HL-60 (cell line): ENCODE results near the gene NAT14.

ENCODE experiments used
- DNase-seq, 2 experiments: peaks; one replicate each; pipeline ENCODE4 v3.0.0-alpha.2; 2010 to 2020; ENCODE audit warnings: low read depth in 1 of 2, low spot score in 1 of 2
- H3K27ac ChIP-seq: fragments of 250-450 bp; sonication (Bioruptor Pico); replicated peaks from 2 replicates; pipeline ENCODE4 v1.5.1; 2020; ENCODE audit warnings: mild to moderate bottlenecking, moderate library complexity
- H3K27me3 ChIP-seq: fragments of 250-450 bp; sonication (Bioruptor Pico); 2 replicates; pipeline ENCODE4 v1.5.1; 2021; ENCODE audit warnings: mild to moderate bottlenecking, moderate library complexity; ENCODE audit not compliant: insufficient read depth, poor library complexity, severe bottlenecking
- H3K4me3 ChIP-seq: replicated peaks from 2 replicates; pipeline ENCODE4 v1.5.1; 2011; ENCODE audit warnings: mild to moderate bottlenecking, control low read depth, low read length; ENCODE audit not compliant: insufficient read depth
- CTCF ChIP-seq: IDR thresholded peaks from one replicate; pipeline ENCODE4 v1.5.1; 2011; ENCODE audit warnings: low read length, control low read depth, inconsistent platforms; ENCODE audit not compliant: insufficient read depth
- GABPA ChIP-seq: IDR thresholded peaks from 2 replicates; pipeline ENCODE4 v1.6.1; 2012; ENCODE audit warnings: low read depth
- POLR2AphosphoS5 ChIP-seq: IDR thresholded peaks from 2 replicates; pipeline ENCODE4 v1.6.1; 2012; ENCODE audit warnings: low read depth
- REST ChIP-seq: IDR thresholded peaks from 2 replicates; pipeline ENCODE4 v1.6.1; 2012; ENCODE audit warnings: low read depth; ENCODE audit not compliant: insufficient replicate concordance
- SPI1 ChIP-seq: IDR thresholded peaks from 2 replicates; pipeline ENCODE4 v1.6.1; 2012; ENCODE audit warnings: low read depth, mild to moderate bottlenecking, borderline replicate concordance

Gene NAT14

GRCh38 chr19:55520691-55521292, 35.8 kb downstream of the NAT14 start:
- no peak overlapping the region for H3K27ac ChIP-seq
- no peak for DNase-seq
- H3K27me3 ChIP-seq: no peaks in the 10 kb centered on the region
- TF ChIP-seq GABPA: no peak
- TF ChIP-seq REST: no peak
- TF ChIP-seq POLR2AphosphoS5: no peak
- no peak overlapping the region for H3K4me3 ChIP-seq

GRCh38 chr19:55525289-55526101, 40.5 kb downstream of the NAT14 start:
- Histone ChIP-seq H3K27ac (no peak overlapping the region), H3K4me3 (no peak overlapping the region), H3K27me3 (no peaks in the 10 kb centered on the region)
- DNase-seq: no peak
- TF ChIP-seq GABPA (no peak), SPI1 (no peak), CTCF (no peak), REST (no peak), POLR2AphosphoS5 (no peak)

- peak; percentile 25 to 63 for DNase-seq
- no peak overlapping the region for H3K4me3 ChIP-seq
- H3K27ac ChIP-seq: no peak overlapping the region
- no peaks in the 10 kb centered on the region for H3K27me3 ChIP-seq
- no peak for TF ChIP-seq REST
- TF ChIP-seq POLR2AphosphoS5: no peak
- no peak for TF ChIP-seq SPI1
- TF ChIP-seq GABPA: no peak
- TF ChIP-seq CTCF: no peak
These were observed 41.5 kb downstream of the NAT14 start for GRCh38 chr19:55526216-55527196.
